CD14-positive monocyte (primary cell): ENCODE data around the gene SEPTIN5. TPM values are rescaled to one million over a fixed set of nuclear protein-coding genes. Genes with fewer than 3 reads are reported as not detected.

ENCODE experiments used
- DNase-seq, 3 donors: peaks; one replicate each; pipeline ENCODE4 v3.0.0-alpha.2; 2011 to 2022
- H2AFZ ChIP-seq: 2 replicates; pipeline ENCODE4 v1.6.0; 2012; ENCODE audit warnings: mild to moderate bottlenecking, low read depth, low read length, inconsistent platforms; ENCODE audit not compliant: insufficient read depth, poor library complexity, severe bottlenecking
- H3K27ac ChIP-seq, 2 donors: 1 replicate in 1 of 2; 2 replicates in 1 of 2; pipeline ENCODE4 v1.5.1; 2012 to 2013; ENCODE audit warnings: low read length in 2 of 2, control low read depth in 1 of 2, inconsistent platforms in 1 of 2, low read depth in 1 of 2, mild to moderate bottlenecking in 1 of 2
- H3K27me3 ChIP-seq, 2 donors: one replicate each; pipeline versions ENCODE4 v1.6.0 to v1.6.1; 2011 to 2013; ENCODE audit warnings: low read length in 2 of 2; ENCODE audit not compliant: control insufficient read depth in 2 of 2, insufficient read depth in 2 of 2
- H3K36me3 ChIP-seq, 2 donors: replicated peaks in 1 of 2; 1 replicate in 1 of 2; 2 replicates in 1 of 2; pipeline versions ENCODE4 v1.5.1 to v1.6.1; 2012 to 2013; ENCODE audit warnings: low read length in 2 of 2, control low read depth in 1 of 2, inconsistent platforms in 1 of 2, mild to moderate bottlenecking in 1 of 2; ENCODE audit not compliant: insufficient read depth in 2 of 2, control insufficient read depth in 1 of 2
- H3K4me1 ChIP-seq, 2 donors: 1 replicate in 1 of 2; 2 replicates in 1 of 2; pipeline versions ENCODE4 v1.5.1 to v1.6.1; 2012 to 2013; ENCODE audit warnings: low read length in 2 of 2, control low read depth in 1 of 2, inconsistent platforms in 1 of 2, mild to moderate bottlenecking in 1 of 2, moderate library complexity in 1 of 2; ENCODE audit not compliant: insufficient read depth in 2 of 2, control insufficient read depth in 1 of 2
- H3K4me2 ChIP-seq: replicated peaks from 2 replicates; pipeline ENCODE3; 2012; ENCODE audit warnings: low read length, moderate library complexity, mild to moderate bottlenecking; ENCODE audit not compliant: poor library complexity, severe bottlenecking; ENCODE audit errors: extremely low read depth
- H3K4me3 ChIP-seq, 3 experiments: fragments of 200-600 bp in 1 of 3; sonication (generic) in 1 of 3; replicated peaks in 1 of 3; 1 replicate in 2 of 3; 2 replicates in 1 of 3; pipeline ENCODE4 v1.5.1; 2011 to 2013; ENCODE audit warnings: low read length in 3 of 3, mild to moderate bottlenecking in 3 of 3, control low read depth in 2 of 3, low read depth in 2 of 3, inconsistent platforms in 1 of 3, moderate library complexity in 1 of 3
- H3K79me2 ChIP-seq: 2 replicates; pipeline ENCODE4 v1.6.0; 2012; ENCODE audit warnings: mild to moderate bottlenecking, control low read depth, inconsistent platforms, low read length, moderate library complexity; ENCODE audit not compliant: insufficient read depth
- H3K9ac ChIP-seq: 2 replicates; pipeline ENCODE4 v1.6.0; 2017; ENCODE audit warnings: low read length, mild to moderate bottlenecking; ENCODE audit not compliant: insufficient read depth, poor library complexity, severe bottlenecking
- H3K9me3 ChIP-seq, 2 donors: replicated peaks in 1 of 2; 1 replicate in 1 of 2; 2 replicates in 1 of 2; pipeline versions ENCODE4 v1.5.1 to v1.6.1; 2012 to 2013; ENCODE audit warnings: low read length in 2 of 2, control low read depth in 1 of 2; ENCODE audit not compliant: control insufficient read depth in 1 of 2, insufficient read depth in 1 of 2
- H4K20me1 ChIP-seq: 2 replicates; pipeline ENCODE4 v1.6.0; 2012; ENCODE audit warnings: mild to moderate bottlenecking, low read length, control low read depth, moderate library complexity; ENCODE audit not compliant: insufficient read depth
- H3K27ac Mint-ChIP-seq, 7 donors: one replicate each; pipeline ENCODE4 v1.8.0; 2020; ENCODE audit warnings: mild to moderate bottlenecking in 7 of 7, mixed read lengths in 7 of 7, moderate library complexity in 6 of 7, inconsistent platforms in 2 of 7
- H3K27me3 Mint-ChIP-seq, 3 donors: one replicate each; pipeline ENCODE4 v1.8.0; 2021 to 2022; ENCODE audit warnings: low read depth in 3 of 3, mild to moderate bottlenecking in 3 of 3, mixed read lengths in 3 of 3, moderate library complexity in 3 of 3, inconsistent platforms in 1 of 3
- H3K36me3 Mint-ChIP-seq, 2 donors: one replicate each; pipeline ENCODE4 v1.8.0; 2020; ENCODE audit warnings: mixed read lengths in 2 of 2, inconsistent platforms in 1 of 2, mild to moderate bottlenecking in 1 of 2
- H3K4me1 Mint-ChIP-seq: one replicate; pipeline ENCODE4 v1.8.0; 2020; ENCODE audit warnings: mild to moderate bottlenecking, mixed read lengths
- H3K4me3 Mint-ChIP-seq, 2 donors: one replicate each; pipeline ENCODE4 v1.8.0; 2020; ENCODE audit warnings: mild to moderate bottlenecking in 2 of 2, mixed read lengths in 2 of 2, moderate library complexity in 1 of 2
- H3K9me3 Mint-ChIP-seq, 7 donors: one replicate each; pipeline ENCODE4 v1.8.0; 2020 to 2022; ENCODE audit warnings: mixed read lengths in 7 of 7, mild to moderate bottlenecking in 6 of 7, moderate library complexity in 6 of 7, inconsistent platforms in 2 of 7
- WGBS: methylation state at CpG from one replicate; pipeline ENCODE4 v1.1.5; 2013; ENCODE audit warnings: missing lambda C conversion rate; ENCODE audit not compliant: insufficient coverage; 5-methylcytosine and 5-hydroxymethylcytosine counted together
- intact Hi-C, 2 donors: fragments of 100-400 bp; cut with micrococcal nuclease; formaldehyde crosslinking; loops; one replicate each; pipeline versions ENCODE4 v1.15.0 to v1.15.1; 2023
- polyA minus RNA-seq: library from RNA; depleted of rRNA, polyadenylated mRNA; stranded (reverse); fragments of >200 nt; gene quantifications from 2 replicates; pipeline ENCODE4 v1.2.3, GENCODE V29; 2012
- polyA plus RNA-seq, 3 donors: library from polyadenylated mRNA; depleted of rRNA in 1 of 3; unstranded in 2 of 3; stranded (reverse) in 1 of 3; fragments of 300-500 nt in 2 of 3; fragments of >200 nt in 1 of 3; fragmentation: Illumina TruSeq in 2 of 3; gene quantifications; 1 replicate in 2 of 3; 2 replicates in 1 of 3; pipeline ENCODE4 v1.2.3, GENCODE V29; 2012 to 2021
- total RNA-seq, 12 experiments: library from RNA in 1 of 12; stranded (reverse) in 1 of 12; fragments of 120-200 nt in 1 of 12; gene quantifications; one replicate each; pipeline ENCODE4 v1.2.4 and lab custom pipeline; 2013 to 2026; ENCODE audit warnings: mixed read lengths in 6 of 12, inconsistent platforms in 1 of 12
- TF ChIP-seq, protein P1 (sequence below): fragments of 200-600 bp; IDR thresholded peaks from one replicate; pipeline ENCODE4 v1.8.0; 2022; ENCODE audit warnings: antibody characterized with exemption, mild to moderate bottlenecking

SEPTIN5 gene
- total RNA-seq (2013) = 0.62 TPM
- polyA plus RNA-seq = under 1 TPM in 2 of 3 donors, not detected in 1; 0.50 to 0.64 TPM
- polyA minus RNA-seq = 0.24 and 0.69 TPM in 2 replicates
- total RNA-seq (lab: John Stamatoyannopoulos, UW) = 0 to 0.11 (median 0) reads per million in 11 experiments

DNA sequence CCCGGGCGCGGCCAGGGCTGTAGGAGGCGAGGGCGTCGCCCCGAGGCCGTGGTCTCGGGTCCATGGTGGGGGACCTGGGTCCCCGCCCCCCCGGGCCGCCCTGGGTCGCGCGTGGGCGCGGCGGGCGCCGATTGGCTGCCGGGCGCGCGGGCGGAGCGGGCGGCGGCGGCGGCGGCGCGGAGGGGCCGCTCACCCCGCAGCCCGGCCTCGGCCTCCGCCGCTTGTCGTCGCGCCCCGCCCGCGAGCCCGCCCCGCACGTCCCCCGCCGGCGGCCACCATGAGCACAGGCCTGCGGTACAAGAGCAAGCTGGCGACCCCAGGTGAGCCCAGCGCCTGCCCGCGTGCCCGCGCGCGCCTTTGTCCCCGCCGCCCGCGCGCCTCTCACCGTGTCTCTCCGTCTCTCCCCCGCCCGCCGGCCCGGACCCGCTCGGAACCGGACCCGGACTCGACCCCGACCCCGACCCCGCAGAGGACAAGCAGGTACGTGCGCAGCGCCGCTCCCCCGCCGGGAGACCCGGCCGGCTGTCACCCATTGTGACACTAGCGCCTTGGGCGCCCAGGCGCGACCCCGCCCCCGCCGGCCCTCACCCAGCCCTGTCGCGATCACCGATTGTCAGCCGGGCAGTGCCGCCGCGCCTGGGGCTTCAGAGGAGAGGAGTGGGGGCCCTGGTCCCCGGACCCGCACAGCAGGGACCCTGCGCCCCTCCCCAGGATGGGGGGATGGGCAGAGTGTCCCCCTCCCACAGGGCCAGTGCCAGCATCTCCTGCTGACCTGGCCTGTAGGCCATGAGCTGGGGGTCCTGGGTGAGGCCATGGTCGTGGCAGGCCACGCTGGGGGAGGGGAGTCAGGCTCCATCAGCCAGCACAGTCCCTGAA, at the start of gene SEPTIN5:
SEPTIN5 (plus strand) TSS at position 192 of the 876 bp plus-strand sequence; CDS start at position 278, 86 bp downstream.
- no peak for DNase-seq
- H3K9me3 Mint-ChIP-seq = peaks cover 0 to 9% (median 0%) of the 10 kb centered on the region in 7 donors
- no peaks in the 10 kb centered on the region for H3K36me3 ChIP-seq
- H3K27me3 Mint-ChIP-seq = peaks cover 34 to 59% (median 36%) of the 10 kb centered on the region in 3 donors
- H3K4me1 Mint-ChIP-seq = peaks cover 13% of the 10 kb centered on the region
- no peak within 1 kb of the TSS for H3K27ac ChIP-seq
- H3K4me3 ChIP-seq = peak within 1 kb of the TSS; percentile 7 to 72 (median 33)
- peaks cover 3 to 49% of the 10 kb centered on the region in 2 donors for H3K27me3 ChIP-seq
- peaks cover 2 to 5% of the 10 kb centered on the region in 2 donors for H3K9me3 ChIP-seq
- peak within 1 kb of the TSS; percentile 81 for H3K4me2 ChIP-seq
- 1% methylated on average over 104 of the region's 106 CpGs for WGBS
- peak within 1 kb of the TSS; percentile 54 for H3K9ac ChIP-seq
- H4K20me1 ChIP-seq = no peaks in the 10 kb centered on the region
- intact Hi-C loops = loop anchor here in 1 of 2 donors (5.0 kb wide), 2 partner anchors 32 to 757 kb away; no protein-coding TSS in a partner anchor
- peaks cover 15 to 33% of the 10 kb centered on the region in 2 donors for H3K4me1 ChIP-seq
- peak within 1 kb of the TSS; percentile 76 to 87 for H3K4me3 Mint-ChIP-seq
- peak within 1 kb of the TSS; percentile 73 for H2AFZ ChIP-seq
- peaks cover 0 to 5% of the 10 kb centered on the region in 2 donors for H3K36me3 Mint-ChIP-seq
- no peak within 1 kb of the TSS for H3K27ac Mint-ChIP-seq
- TF ChIP-seq, protein P1, sequence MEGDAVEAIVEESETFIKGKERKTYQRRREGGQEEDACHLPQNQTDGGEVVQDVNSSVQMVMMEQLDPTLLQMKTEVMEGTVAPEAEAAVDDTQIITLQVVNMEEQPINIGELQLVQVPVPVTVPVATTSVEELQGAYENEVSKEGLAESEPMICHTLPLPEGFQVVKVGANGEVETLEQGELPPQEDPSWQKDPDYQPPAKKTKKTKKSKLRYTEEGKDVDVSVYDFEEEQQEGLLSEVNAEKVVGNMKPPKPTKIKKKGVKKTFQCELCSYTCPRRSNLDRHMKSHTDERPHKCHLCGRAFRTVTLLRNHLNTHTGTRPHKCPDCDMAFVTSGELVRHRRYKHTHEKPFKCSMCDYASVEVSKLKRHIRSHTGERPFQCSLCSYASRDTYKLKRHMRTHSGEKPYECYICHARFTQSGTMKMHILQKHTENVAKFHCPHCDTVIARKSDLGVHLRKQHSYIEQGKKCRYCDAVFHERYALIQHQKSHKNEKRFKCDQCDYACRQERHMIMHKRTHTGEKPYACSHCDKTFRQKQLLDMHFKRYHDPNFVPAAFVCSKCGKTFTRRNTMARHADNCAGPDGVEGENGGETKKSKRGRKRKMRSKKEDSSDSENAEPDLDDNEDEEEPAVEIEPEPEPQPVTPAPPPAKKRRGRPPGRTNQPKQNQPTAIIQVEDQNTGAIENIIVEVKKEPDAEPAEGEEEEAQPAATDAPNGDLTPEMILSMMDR = no peak
- H3K79me2 ChIP-seq = no peaks in the 10 kb centered on the region

DNA sequence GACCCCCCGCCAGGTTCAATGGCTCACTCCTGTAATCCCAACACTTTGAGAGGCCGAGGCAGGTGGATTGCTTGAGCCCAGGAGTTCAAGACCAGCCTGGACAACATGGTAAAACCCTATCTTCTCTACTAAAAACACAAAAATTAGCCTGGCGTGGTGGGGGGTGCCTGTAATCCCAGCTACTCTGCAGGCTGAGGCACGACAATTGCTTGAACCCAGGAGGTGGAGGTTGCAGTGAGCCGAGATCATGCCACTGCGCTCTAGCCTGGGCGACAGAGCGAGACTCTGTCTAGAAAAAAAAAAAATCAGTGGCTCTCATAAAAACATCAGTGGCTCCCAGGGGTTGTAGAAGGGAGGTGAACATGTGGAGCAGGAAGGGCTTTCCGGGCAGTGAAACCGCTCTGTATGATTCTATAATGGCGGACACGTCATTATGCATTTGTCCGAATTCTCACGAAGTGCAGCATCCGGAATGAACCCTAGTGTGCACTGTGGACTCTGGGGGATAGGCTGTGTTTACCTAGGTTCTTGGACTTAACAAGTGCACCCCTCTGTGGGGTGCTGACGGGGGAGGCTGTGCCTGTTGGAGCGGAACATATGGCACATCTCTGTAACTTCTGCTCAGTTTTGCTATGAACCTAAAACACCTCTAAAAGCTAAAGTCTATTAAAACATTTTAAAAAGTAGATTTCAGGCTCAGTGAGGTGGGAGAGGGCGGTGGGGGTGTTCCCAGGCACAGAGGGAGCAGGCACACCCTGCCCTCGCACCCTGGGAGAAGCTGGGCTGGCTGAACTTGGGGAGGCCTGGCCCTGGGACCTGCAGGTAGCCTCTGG, 49.1 kb upstream of the SEPTIN5 start:
- WGBS = 97% methylated on average over 16 of the region's 19 CpGs
- intact Hi-C loops = no loop called here
- H3K4me3 Mint-ChIP-seq = no peak overlapping the region
- no peaks in the 10 kb centered on the region for H3K36me3 ChIP-seq
- no peak overlapping the region for H3K27ac Mint-ChIP-seq
- TF ChIP-seq, protein P1 = no peak
- no peaks in the 10 kb centered on the region for H3K79me2 ChIP-seq
- H3K4me1 Mint-ChIP-seq = peaks cover 19% of the 10 kb centered on the region
- no peak overlapping the region for H3K9ac ChIP-seq
- no peak overlapping the region for H3K4me2 ChIP-seq
- peaks cover 4 to 7% of the 10 kb centered on the region in 2 donors for H3K4me1 ChIP-seq
- H3K27ac ChIP-seq = no peak overlapping the region
- no peaks in the 10 kb centered on the region for H3K36me3 Mint-ChIP-seq
- H3K9me3 Mint-ChIP-seq = no peaks in the 10 kb centered on the region
- H3K27me3 Mint-ChIP-seq = peaks cover 0 to 7% (median 3%) of the 10 kb centered on the region in 3 donors
- H3K27me3 ChIP-seq = no peaks in the 10 kb centered on the region
- no peak for DNase-seq
- H4K20me1 ChIP-seq = no peaks in the 10 kb centered on the region
- no peaks in the 10 kb centered on the region for H3K9me3 ChIP-seq
- no peak overlapping the region for H3K4me3 ChIP-seq
- no peak overlapping the region for H2AFZ ChIP-seq
